ENCODE data around the gene RAB11FIP2.

Gene RAB11FIP2

DNA sequence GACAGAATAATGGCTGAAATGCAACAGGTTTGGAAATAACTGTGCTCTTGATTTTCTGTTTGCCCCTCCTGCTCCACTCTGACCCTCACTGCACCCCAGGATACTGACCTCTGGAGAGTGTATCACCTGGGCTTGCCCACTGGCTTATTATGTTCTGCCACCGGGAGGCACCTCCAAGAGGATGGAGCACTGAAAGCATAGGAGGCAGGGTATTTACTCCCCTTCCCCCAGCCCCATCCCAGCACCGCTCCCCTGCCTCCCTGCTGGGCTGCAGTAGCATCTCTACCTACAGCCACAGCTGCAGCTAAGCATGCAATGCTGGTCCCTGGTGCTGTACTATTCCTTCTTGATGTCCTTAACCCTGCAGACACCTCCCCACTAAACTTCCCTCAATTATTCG lies 26.4 kb downstream of the RAB11FIP2 start:
- H3K9me3 Mint-ChIP-seq = no peaks in the 10 kb centered on the region
- CTCF ChIA-PET = no interaction called here
- DNase-seq = no peak
- no peak overlapping the region for H3K27ac Mint-ChIP-seq
- H3K27me3 Mint-ChIP-seq = no peaks in the 10 kb centered on the region
- H3K4me3 Mint-ChIP-seq = no peak overlapping the region
- no peaks in the 10 kb centered on the region for H3K4me1 Mint-ChIP-seq
- peaks cover 3% of the 10 kb centered on the region for H3K36me3 Mint-ChIP-seq

- Mint-ChIP-seq H3K4me3 (no peak overlapping the region), H3K36me3 (peaks cover 13% of the 10 kb centered on the region), H3K4me1 (no peaks in the 10 kb centered on the region), H3K9me3 (no peaks in the 10 kb centered on the region), H3K27me3 (no peaks in the 10 kb centered on the region), H3K27ac (no peak overlapping the region)
- no peak for DNase-seq
- CTCF ChIA-PET = no interaction called here
Observed at GRCh38 chr10:118017850-118018249, 28.9 kb downstream of the RAB11FIP2 start.

DNA sequence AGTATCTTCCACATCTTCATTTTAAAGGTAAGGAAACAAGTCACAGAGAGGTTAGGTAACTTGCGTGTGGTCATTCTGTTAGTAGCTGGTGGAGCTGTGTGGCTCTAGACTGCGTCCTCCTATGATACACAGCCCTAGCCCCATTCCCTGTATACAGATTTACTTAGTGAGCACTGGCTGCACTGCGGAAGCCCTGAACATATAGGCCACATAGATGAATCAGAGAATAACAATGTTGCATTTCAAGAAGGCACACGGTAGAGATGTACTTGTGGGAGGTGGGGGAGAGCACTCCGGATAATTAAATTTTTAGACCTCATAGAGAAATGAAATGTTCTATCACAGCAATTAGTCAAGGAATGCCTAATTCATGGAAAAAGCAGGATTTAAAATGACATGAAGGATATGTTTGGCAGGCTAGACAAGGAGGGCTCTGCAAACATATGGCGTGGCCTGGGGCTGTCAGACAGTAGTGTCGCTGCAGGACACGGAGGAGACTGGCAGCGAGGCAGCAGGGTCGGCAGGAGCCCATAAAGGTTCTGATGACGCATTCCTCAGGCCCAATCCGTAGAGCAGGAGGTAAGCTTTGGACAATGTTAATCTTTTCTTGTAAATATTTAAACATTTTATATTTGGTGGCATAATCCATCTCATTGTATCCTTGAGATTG lies 29.5 kb downstream of the RAB11FIP2 start:
- no peaks in the 10 kb centered on the region for H3K27me3 Mint-ChIP-seq
- no peak overlapping the region for H3K27ac Mint-ChIP-seq
- no peak for DNase-seq
- no peaks in the 10 kb centered on the region for H3K9me3 Mint-ChIP-seq
- no peaks in the 10 kb centered on the region for H3K4me1 Mint-ChIP-seq
- CTCF ChIA-PET = no interaction called here
- H3K36me3 Mint-ChIP-seq = peaks cover 14% of the 10 kb centered on the region
- H3K4me3 Mint-ChIP-seq = no peak overlapping the region

GRCh38 chr10:118012952-118013525 lies 33.7 kb downstream of the RAB11FIP2 start:
- CTCF ChIA-PET = no interaction called here
- H3K27me3 Mint-ChIP-seq = no peaks in the 10 kb centered on the region
- no peak for DNase-seq

GRCh38 chr10:118007773-118008172 lies 39.0 kb downstream of the RAB11FIP2 start:
- H3K27ac Mint-ChIP-seq = no peak overlapping the region
- H3K4me3 Mint-ChIP-seq = no peak overlapping the region
- CTCF ChIA-PET = no interaction called here
- DNase-seq = no peak
- no peaks in the 10 kb centered on the region for H3K27me3 Mint-ChIP-seq
- peaks cover 21% of the 10 kb centered on the region for H3K36me3 Mint-ChIP-seq
- no peaks in the 10 kb centered on the region for H3K4me1 Mint-ChIP-seq
- no peaks in the 10 kb centered on the region for H3K9me3 Mint-ChIP-seq

More at GRCh38 chr10:118012952-118013525, 33.7 kb downstream of the RAB11FIP2 start:
- Mint-ChIP-seq H3K27ac (no peak overlapping the region), H3K9me3 (no peaks in the 10 kb centered on the region), H3K36me3 (peaks cover 18% of the 10 kb centered on the region), H3K4me3 (no peak overlapping the region), H3K4me1 (no peaks in the 10 kb centered on the region)

DNA sequence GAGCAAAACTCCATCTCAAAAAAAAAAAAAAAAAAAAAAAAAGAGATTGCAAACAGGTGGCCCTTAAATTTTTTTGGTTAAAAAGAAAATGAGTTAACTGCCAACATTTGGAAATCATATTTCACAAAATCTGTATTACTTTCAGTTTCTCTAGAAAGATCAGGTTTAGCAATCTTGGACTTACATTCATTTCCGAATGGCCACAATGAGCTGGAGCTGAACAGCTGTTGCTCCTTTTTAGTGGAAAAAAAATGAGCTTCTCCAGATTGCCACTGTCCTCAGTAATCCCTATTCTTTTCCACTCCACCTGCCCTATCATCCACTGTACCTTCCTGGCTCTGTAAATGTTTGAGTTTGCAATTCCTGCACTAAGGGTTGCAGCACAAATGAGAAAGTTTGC lies 43.6 kb downstream of the RAB11FIP2 start:
- no peak for DNase-seq
- no peaks in the 10 kb centered on the region for H3K4me1 Mint-ChIP-seq
- H3K36me3 Mint-ChIP-seq = peaks cover 26% of the 10 kb centered on the region
- H3K27ac Mint-ChIP-seq = no peak overlapping the region
- H3K4me3 Mint-ChIP-seq = no peak overlapping the region
- H3K27me3 Mint-ChIP-seq = no peaks in the 10 kb centered on the region
- no peaks in the 10 kb centered on the region for H3K9me3 Mint-ChIP-seq
- CTCF ChIA-PET = no interaction called here

- no peak overlapping the region for H3K27ac Mint-ChIP-seq
- no peak overlapping the region for H3K4me3 Mint-ChIP-seq
- no peak for DNase-seq
- H3K4me1 Mint-ChIP-seq = no peaks in the 10 kb centered on the region
- no peaks in the 10 kb centered on the region for H3K9me3 Mint-ChIP-seq
- CTCF ChIA-PET = no interaction called here
- no peaks in the 10 kb centered on the region for H3K27me3 Mint-ChIP-seq
- H3K36me3 Mint-ChIP-seq = peaks cover 25% of the 10 kb centered on the region
Observed at GRCh38 chr10:118002581-118002980, 44.2 kb downstream of the RAB11FIP2 start.

DNA sequence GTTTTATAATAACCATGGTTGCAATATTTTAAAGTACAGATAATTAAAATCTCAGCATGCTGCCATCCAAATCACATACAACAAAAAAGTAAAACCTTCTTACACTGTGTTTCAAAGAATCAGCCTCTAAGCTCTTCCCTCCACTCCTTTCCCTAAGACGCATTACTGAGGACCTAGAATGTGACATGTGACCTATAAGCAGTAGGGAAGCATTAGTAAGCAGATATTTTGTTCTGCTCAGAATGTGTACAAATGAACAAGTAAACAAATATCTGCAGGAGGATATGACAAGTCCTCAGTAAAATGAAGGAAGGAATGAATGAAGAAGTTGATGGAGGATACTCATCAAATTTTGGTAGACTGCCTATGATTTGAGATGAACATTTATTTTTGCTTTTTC lies 49.1 kb downstream of the RAB11FIP2 start:
- Mint-ChIP-seq H3K36me3 (peaks cover 22% of the 10 kb centered on the region), H3K27ac (no peak overlapping the region), H3K4me3 (no peak overlapping the region), H3K27me3 (no peaks in the 10 kb centered on the region), H3K4me1 (no peaks in the 10 kb centered on the region), H3K9me3 (no peaks in the 10 kb centered on the region)
- CTCF ChIA-PET = no interaction called here
- DNase-seq = no peak

- H3K4me1 Mint-ChIP-seq = no peaks in the 10 kb centered on the region
- H3K27me3 Mint-ChIP-seq = no peaks in the 10 kb centered on the region
- no peak for DNase-seq
- H3K4me3 Mint-ChIP-seq = no peak overlapping the region
- no peaks in the 10 kb centered on the region for H3K9me3 Mint-ChIP-seq
- H3K36me3 Mint-ChIP-seq = peaks cover 17% of the 10 kb centered on the region
- H3K27ac Mint-ChIP-seq = no peak overlapping the region
- CTCF ChIA-PET = no interaction called here
Observed at GRCh38 chr10:117996709-117997108, 50.0 kb downstream of the RAB11FIP2 start.

DNA sequence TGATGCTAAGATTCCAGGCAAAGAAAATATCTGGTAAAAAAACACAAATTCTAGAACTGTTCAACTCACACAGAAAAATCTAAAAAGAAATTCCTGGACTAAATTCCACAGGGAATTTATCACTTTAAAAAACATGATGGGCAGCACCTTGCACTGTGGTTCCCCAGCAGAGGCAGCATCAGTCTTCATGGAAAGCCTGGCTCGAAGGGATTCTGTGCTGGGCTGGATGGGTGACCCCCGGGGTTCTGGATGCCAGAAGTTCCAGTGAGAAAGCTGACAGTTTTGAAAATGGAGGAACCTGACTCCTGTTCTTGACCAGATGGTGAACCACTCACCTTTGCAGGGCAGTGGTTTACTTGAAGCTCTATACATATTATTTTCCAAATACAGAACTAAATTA lies 52.0 kb downstream of the RAB11FIP2 start:
- DNase-seq = no peak
- CTCF ChIA-PET = no interaction called here
- H3K27ac Mint-ChIP-seq = no peak overlapping the region
- H3K4me1 Mint-ChIP-seq = no peaks in the 10 kb centered on the region
- no peak overlapping the region for H3K4me3 Mint-ChIP-seq
- no peaks in the 10 kb centered on the region for H3K27me3 Mint-ChIP-seq
- peaks cover 11% of the 10 kb centered on the region for H3K36me3 Mint-ChIP-seq
- no peaks in the 10 kb centered on the region for H3K9me3 Mint-ChIP-seq

- no peak overlapping the region for H3K27ac Mint-ChIP-seq
- H3K36me3 Mint-ChIP-seq = peaks cover 11% of the 10 kb centered on the region
- no peak overlapping the region for H3K4me3 Mint-ChIP-seq
- no peaks in the 10 kb centered on the region for H3K27me3 Mint-ChIP-seq
- H3K9me3 Mint-ChIP-seq = no peaks in the 10 kb centered on the region
- DNase-seq = no peak
- H3K4me1 Mint-ChIP-seq = no peaks in the 10 kb centered on the region
- CTCF ChIA-PET = no interaction called here
Observed at GRCh38 chr10:117993166-117993565, 53.6 kb downstream of the RAB11FIP2 start.

DNA sequence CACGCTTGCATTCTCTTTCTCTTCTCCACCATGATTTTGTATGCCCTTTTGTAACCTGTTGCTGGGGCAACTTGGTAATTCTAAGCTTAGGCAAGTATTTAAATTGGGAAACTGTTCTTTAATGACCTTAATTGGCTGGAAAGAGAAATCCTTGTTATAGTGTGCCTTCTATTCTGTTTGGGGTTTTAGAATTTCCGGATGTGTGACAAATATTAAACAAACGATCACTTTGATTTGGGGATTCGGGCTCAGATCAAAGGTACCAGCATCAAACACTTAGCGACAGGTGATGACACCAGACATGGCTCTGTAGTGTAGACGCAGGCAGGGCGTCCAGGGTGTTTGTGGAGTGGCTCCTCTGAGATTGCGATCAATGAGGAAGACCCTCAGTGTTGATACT lies 55.0 kb downstream of the RAB11FIP2 start:
- Mint-ChIP-seq H3K4me3 (no peak overlapping the region), H3K9me3 (peaks cover 5% of the 10 kb centered on the region), H3K27me3 (peaks cover 3% of the 10 kb centered on the region), H3K36me3 (peaks cover 8% of the 10 kb centered on the region), H3K4me1 (no peaks in the 10 kb centered on the region), H3K27ac (no peak overlapping the region)
- CTCF ChIA-PET = no interaction called here
- DNase-seq = no peak

DNA sequence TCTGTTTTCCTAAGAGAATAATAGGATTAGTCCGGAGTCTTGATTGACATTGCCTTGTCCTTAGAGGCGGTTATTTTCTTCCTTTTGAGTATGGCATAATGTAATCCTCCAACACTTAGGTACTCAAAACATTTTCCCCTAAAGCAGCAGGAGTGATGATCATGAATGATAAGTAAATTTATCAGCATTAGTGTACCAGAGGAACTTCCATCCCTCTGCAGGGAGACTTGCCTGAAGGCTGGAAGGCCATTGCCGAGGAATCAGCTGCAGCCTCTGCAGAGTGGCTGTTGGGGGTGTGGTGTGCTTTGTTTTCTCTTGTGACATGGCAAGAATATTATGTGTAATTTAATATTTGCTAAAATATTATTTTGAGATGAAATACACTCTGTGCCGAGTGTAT lies 56.8 kb downstream of the RAB11FIP2 start:
- no peak overlapping the region for H3K4me3 Mint-ChIP-seq
- H3K27ac Mint-ChIP-seq = no peak overlapping the region
- DNase-seq = no peak
- H3K9me3 Mint-ChIP-seq = peaks cover 7% of the 10 kb centered on the region
- CTCF ChIA-PET = no interaction called here
- peaks cover 3% of the 10 kb centered on the region for H3K27me3 Mint-ChIP-seq
- H3K36me3 Mint-ChIP-seq = peaks cover 3% of the 10 kb centered on the region
- H3K4me1 Mint-ChIP-seq = no peaks in the 10 kb centered on the region

GRCh38 chr10:117988814-117989213 lies 57.9 kb downstream of the RAB11FIP2 start:
- CTCF ChIA-PET = no interaction called here
- Mint-ChIP-seq H3K27ac (no peak overlapping the region), H3K4me3 (no peak overlapping the region), H3K9me3 (peaks cover 7% of the 10 kb centered on the region), H3K27me3 (peaks cover 3% of the 10 kb centered on the region), H3K36me3 (no peaks in the 10 kb centered on the region), H3K4me1 (no peaks in the 10 kb centered on the region)
- DNase-seq = no peak

- CTCF ChIA-PET = no interaction called here
- no peak for DNase-seq
- Mint-ChIP-seq H3K27ac (no peak overlapping the region), H3K9me3 (peaks cover 7% of the 10 kb centered on the region), H3K27me3 (peaks cover 3% of the 10 kb centered on the region), H3K4me1 (no peaks in the 10 kb centered on the region), H3K36me3 (no peaks in the 10 kb centered on the region), H3K4me3 (no peak overlapping the region)
Observed at GRCh38 chr10:117987244-117987909, 59.4 kb downstream of the RAB11FIP2 start.
